AML-193 (cell line): ENCODE results near the gene ATP8B3.

Experiments used
- DNase-seq, 2 experiments: peaks; one replicate each; lab custom pipeline; 2025; lab: John Stamatoyannopoulos, UW

The ATP8B3 gene

GRCh38 chr19:1816530-1817298 is 4.6 kb upstream of the ATP8B3 start:
- DNase-seq = no peak

- DNase-seq = no peak
Measured at GRCh38 chr19:1815605-1816529, 3.8 kb upstream of the ATP8B3 start.

- DNase-seq = no peak
Measured at GRCh38 chr19:1814833-1815604, 2.9 kb upstream of the ATP8B3 start.

GRCh38 chr19:1814391-1814790 is 2.3 kb upstream of the ATP8B3 start:
- DNase-seq = no peak

- DNase-seq = no peak
Measured at GRCh38 chr19:1813192-1814182, 1.4 kb upstream of the ATP8B3 start.

GRCh38 chr19:1812426-1813191 is 533 bp upstream of the ATP8B3 start:
- peak; percentile 97 to 98 for DNase-seq

- DNase-seq = peak; percentile 18 to 19
Measured at GRCh38 chr19:1811472-1811894, 593 bp downstream of the ATP8B3 start.

GRCh38 chr19:1810439-1811160 is 1.5 kb downstream of the ATP8B3 start:
- no peak for DNase-seq

GRCh38 chr19:1809678-1810077 is 2.4 kb downstream of the ATP8B3 start:
- DNase-seq = no peak

- DNase-seq = no peak
Measured at GRCh38 chr19:1808395-1808731, 3.7 kb downstream of the ATP8B3 start.

- no peak for DNase-seq
Measured at GRCh38 chr19:1807695-1808394, 4.2 kb downstream of the ATP8B3 start.

- DNase-seq = no peak
Measured at GRCh38 chr19:1807030-1807694, 4.9 kb downstream of the ATP8B3 start.

- DNase-seq = no peak
Measured at GRCh38 chr19:1806184-1807029, 5.7 kb downstream of the ATP8B3 start.

GRCh38 chr19:1805401-1806183 is 6.5 kb downstream of the ATP8B3 start:
- DNase-seq = no peak

GRCh38 chr19:1804858-1805257 is 7.2 kb downstream of the ATP8B3 start:
- no peak for DNase-seq

- DNase-seq = no peak
Measured at GRCh38 chr19:1799695-1800342, 12.3 kb downstream of the ATP8B3 start.
